ENCODE measurements around the gene NUMA1.

DNA sequence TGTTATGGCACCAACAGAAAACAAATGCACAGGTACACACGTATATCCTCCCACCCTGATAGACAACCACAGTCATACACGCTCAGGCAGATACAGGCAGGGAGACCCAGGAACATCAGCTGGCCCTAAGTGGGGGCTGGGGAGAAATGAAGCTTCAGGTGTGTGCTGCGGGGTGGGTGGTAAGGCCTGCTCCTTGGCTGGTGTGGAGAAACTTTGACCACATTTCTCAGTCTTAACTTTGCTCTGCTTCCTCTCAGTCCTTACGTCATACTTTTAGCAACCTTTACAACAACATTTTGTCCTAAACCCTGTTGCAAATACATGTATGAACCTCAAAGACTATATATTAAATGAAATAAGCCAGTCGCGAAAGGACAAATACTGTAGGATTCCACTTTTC is 38.9 kb upstream of the NUMA1 start:
- TF ChIP-seq, protein P1, sequence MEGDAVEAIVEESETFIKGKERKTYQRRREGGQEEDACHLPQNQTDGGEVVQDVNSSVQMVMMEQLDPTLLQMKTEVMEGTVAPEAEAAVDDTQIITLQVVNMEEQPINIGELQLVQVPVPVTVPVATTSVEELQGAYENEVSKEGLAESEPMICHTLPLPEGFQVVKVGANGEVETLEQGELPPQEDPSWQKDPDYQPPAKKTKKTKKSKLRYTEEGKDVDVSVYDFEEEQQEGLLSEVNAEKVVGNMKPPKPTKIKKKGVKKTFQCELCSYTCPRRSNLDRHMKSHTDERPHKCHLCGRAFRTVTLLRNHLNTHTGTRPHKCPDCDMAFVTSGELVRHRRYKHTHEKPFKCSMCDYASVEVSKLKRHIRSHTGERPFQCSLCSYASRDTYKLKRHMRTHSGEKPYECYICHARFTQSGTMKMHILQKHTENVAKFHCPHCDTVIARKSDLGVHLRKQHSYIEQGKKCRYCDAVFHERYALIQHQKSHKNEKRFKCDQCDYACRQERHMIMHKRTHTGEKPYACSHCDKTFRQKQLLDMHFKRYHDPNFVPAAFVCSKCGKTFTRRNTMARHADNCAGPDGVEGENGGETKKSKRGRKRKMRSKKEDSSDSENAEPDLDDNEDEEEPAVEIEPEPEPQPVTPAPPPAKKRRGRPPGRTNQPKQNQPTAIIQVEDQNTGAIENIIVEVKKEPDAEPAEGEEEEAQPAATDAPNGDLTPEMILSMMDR (IDR thresholded peaks at IDR 0.05), result no peak
- no peak for TF ChIP-seq EZH2 (IDR thresholded peaks at IDR 0.05)

All from neural progenitor cell (in vitro differentiated cells).